GM18507 (cell line): ENCODE results near the gene PTPRN2.
"Not testable (repeated sequence)": the region's sequence is repeated elsewhere in the genome, so short reads cannot be mapped to it uniquely, and the experiment has no call there.

Experiments
- DNase-seq: peaks from one replicate; pipeline ENCODE4 v3.0.0; 2011; ENCODE audit warnings: low read depth; ENCODE audit not compliant: insufficient read length; ENCODE audit errors: extremely low spot score
- FAIRE-seq: peaks from 2 replicates; lab custom pipeline; 2011; peaks lifted over from hg19 to GRCh38; lab: Jason Lieb, UNC

PTPRN2 gene

DNA sequence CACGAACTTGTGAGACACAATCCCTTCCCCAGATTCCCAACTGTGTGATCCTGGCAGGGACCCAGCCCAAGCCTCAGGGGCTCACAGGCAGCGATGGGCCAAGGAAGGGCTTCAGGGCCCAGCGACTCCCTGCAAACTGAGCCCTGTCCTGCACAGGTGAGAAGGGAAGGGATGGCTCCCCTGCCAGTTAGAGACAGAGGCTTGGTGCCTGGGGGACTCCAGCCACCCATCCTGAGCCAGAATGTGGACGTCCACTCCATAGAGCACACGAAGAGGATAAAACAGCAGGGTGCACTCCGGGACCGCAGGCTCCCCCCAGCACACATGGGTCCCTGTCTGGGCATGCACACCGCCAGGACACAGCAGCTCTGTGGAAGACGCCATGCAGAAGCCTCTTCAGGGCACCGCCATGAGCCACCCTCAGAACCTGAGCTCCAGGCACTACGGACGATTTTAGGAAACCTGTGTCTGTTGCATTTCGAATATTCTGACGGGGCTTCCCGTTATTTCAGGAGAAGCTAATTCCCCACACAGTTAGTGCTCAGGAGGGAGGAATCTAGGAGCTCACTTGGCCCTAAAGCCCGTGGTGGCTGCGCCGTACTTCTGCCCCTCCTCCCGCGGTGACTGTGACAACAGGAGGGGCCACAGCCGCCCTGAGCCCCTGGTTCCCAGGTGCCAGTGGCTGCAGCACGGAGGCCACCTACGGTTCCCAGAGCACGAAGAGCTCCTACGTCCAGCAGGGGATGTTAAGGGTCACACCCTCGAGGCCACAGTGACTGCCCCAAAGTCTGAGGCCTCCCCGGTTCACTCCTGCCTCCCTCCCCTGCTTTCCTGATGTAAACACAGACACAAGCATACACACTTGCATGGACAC is 326.0 kb downstream of the PTPRN2 start:
- FAIRE-seq = no peak
- DNase-seq = no peak

GRCh38 chr7:158260567-158261361 is 326.9 kb downstream of the PTPRN2 start:
- FAIRE-seq (no peak), DNase-seq (no peak)

- no peak for FAIRE-seq
- no peak for DNase-seq
Observed at GRCh38 chr7:158259671-158260418, 327.8 kb downstream of the PTPRN2 start.

- no peak for DNase-seq
- FAIRE-seq = no peak
Observed at GRCh38 chr7:158259141-158259540, 328.5 kb downstream of the PTPRN2 start.

- no peak for DNase-seq
- no peak for FAIRE-seq
Observed at GRCh38 chr7:158258411-158259130, 329.1 kb downstream of the PTPRN2 start.

DNA sequence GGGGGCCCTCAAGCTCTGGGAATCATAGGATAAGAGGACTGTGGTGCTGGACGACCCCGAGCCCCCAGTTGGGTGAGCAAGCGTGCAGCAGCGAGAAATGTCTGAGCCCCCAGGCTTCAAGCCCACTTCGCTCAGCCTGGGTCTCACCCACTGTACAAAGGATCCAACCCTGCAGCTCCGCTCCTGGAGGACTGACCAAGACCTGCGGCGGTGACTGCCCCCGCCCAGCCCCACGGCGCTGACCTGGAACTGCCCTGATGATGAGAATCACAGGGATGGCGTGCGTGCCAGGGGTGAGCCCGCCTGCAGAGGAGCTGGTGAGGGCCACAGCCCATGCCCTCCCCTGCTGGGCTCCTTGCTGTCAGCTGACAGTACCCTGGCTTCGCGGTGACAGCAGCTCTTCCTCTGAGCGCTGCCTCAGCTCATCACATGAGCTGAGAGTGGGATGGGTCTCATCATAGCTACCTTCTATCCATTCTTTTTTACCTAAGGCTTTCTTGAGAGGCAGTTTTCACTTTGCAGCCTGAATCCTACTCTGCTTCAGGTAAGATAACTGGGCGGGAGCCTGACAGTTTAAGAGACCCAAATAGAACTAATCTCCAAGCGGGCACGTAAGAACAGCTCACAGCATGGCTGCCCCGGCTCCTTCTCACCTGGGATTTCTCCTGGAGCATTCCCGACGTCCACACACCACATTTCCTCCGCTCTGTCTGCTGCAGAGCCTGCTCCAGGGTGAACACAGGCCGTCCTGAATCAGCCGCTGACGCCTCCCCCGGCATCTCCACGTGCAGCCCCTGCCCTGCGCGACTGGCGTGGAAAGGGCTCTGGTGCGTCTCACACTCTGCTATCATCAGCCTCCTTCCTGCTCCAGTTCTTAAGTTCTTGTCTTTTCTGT is 329.9 kb downstream of the PTPRN2 start:
- FAIRE-seq = no peak

GRCh38 chr7:158257001-158257400 is 330.6 kb downstream of the PTPRN2 start:
- FAIRE-seq (no peak), DNase-seq (no peak)

More for the DNA sequence above, 329.9 kb downstream of the PTPRN2 start:
- DNase-seq = no peak

DNA sequence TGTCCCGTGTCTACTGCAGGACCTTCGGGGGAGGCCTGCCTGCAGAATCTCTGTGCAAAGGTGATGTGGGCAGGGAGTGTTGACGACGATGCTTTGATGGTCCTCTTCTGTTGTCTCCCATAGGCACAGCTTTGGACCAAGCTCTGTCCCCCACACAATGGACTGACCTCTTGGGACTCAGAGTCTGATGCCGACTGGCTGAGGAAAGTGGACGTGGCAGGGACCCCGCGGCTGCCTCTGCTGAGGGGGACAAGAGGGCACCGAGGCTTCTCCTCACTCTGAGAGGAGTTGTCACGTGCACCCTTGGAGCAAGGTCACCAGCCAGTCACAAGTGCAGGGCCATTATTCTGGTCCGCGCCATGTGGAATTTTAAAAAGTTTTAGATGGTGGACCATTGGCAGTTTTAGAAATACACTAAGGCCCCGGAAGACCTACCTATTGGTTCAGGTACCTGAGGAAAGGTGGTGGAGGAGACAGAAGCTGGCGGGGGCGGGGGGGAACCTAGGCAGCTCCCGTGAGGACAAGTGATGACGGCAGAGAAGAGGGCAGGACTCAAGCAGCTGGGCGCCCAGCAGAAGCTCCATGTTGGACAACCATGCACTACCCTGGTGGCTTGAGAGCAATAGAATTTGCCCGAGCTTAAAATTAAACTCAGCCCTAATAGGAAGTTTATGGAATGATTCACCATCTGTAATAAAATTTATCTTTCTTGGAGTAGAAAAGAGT is 331.4 kb downstream of the PTPRN2 start:
- no peak for DNase-seq
- no peak for FAIRE-seq

GRCh38 chr7:158255558-158255957 is 332.1 kb downstream of the PTPRN2 start:
- DNase-seq (no peak), FAIRE-seq (no peak)

DNA sequence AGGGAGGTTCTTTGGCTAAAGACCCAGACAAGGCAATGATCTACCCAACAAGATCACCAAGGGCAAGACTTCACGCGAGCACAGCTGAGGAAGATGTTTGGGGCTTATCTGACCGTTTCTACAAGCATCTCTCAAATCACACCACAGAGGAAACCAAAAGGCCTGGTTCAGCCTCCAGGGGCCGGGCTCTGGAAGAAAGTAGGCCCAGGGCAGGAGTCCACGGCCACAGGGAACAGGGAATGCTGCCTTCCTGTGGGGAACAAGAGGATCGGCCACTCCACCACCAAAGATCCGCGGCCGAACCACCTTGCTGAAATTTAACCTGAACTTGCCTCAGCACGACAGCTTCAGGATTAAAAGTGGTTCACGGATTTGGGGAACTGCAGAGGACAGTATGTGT is 332.5 kb downstream of the PTPRN2 start:
- DNase-seq (no peak), FAIRE-seq (no peak)

DNA sequence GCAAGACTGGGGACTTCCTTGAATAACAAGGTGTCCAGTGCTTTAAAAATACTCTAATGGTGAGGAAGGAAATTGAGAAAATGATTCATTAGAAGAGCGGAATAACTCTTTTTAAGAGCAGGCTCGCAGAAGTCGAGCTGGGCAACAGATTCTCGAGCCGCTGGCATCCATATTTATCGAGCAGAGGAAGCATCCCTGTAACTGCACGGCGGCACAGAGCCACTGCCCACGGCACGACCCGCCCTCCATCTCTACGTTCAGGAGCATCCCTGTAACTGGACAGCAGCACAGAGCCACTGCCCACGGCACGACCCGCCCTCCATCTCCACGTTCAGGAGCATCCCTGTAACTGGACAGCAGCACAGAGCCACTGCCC is 334.0 kb downstream of the PTPRN2 start:
- not testable (repeated sequence) for DNase-seq, FAIRE-seq

GRCh38 chr7:158252837-158253669 is 334.6 kb downstream of the PTPRN2 start:
- no peak for FAIRE-seq
- no peak for DNase-seq

- FAIRE-seq = no peak
- no peak for DNase-seq
Observed at GRCh38 chr7:158252081-158252836, 335.4 kb downstream of the PTPRN2 start.

- no peak for DNase-seq
Observed at GRCh38 chr7:158251061-158251965, 336.3 kb downstream of the PTPRN2 start.

DNA sequence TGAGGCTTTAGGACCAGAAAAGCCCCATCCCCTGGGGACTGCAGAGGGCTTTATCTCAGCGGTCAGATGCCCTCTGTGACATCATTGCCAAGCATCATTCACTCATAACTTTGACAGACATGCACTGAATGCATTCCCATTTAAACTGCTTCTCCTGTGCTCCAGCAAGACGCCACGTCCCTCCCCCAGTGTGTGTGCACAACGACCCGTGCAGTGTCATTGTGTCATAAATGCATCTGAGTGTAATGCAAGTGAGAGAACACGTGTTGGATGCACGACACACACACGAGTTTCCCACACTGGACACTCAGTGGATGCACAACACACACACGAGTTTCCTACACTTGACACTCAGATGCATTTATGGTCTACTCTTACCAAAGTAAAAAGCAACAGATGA is 337.9 kb downstream of the PTPRN2 start:
- FAIRE-seq (no peak), DNase-seq (no peak)

More at GRCh38 chr7:158251061-158251965, 336.3 kb downstream of the PTPRN2 start:
- FAIRE-seq = no peak
